GM15510 (cell line): ENCODE results near the gene NAV3.

Source experiments
- POLR2A ChIP-seq: IDR thresholded peaks from 3 replicates; pipeline ENCODE4 v1.6.1; 2011; ENCODE audit warnings: borderline replicate concordance; ENCODE audit not compliant: insufficient read length; ENCODE audit errors: extremely low read depth

The NAV3 gene

DNA sequence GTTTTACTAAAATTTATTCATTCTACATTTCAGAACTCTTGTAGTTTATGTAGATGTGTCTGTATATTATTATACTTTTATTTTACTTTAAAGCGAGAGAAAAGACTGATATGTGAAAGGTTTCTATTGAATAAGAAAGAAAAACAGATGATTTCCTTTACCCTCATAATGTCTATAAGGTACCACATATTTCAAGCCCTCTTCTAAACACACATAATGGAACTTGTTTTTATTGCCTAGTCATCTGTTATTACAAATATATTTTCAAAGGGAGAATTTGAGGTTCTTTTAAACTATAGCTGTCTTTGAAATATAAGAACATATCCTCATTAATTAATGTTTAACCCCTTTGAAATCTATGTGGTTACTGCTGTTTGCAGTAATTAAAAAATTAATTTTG lies 34.5 kb downstream of the NAV3 start:
- TF ChIP-seq POLR2A: no peak

GRCh38 chr12:77878901-77879300 lies 48.2 kb downstream of the NAV3 start:
- no peak for TF ChIP-seq POLR2A

DNA sequence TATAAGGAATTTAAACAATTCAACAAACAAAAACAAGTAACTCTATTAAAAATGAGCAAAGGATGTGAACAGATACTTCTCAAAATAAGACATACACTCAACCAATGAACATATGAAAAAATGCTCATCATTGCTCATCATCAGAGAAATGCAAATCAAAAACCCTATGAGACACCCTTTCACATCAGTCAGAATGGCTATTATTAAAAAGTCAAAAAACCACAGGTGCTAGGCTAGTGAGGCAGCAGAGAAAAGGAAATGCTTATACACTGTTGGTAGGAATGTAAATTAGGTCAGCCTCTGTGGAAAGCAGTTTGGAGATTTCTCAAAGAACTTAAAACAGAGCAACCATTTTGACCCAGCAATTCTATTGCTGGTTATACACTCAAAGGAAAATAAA lies 52.0 kb downstream of the NAV3 start:
- no peak for TF ChIP-seq POLR2A

- no peak for TF ChIP-seq POLR2A
Measured at GRCh38 chr12:77888611-77889010, 57.9 kb downstream of the NAV3 start.

GRCh38 chr12:77891518-77892147 lies 60.9 kb downstream of the NAV3 start:
- no peak for TF ChIP-seq POLR2A

DNA sequence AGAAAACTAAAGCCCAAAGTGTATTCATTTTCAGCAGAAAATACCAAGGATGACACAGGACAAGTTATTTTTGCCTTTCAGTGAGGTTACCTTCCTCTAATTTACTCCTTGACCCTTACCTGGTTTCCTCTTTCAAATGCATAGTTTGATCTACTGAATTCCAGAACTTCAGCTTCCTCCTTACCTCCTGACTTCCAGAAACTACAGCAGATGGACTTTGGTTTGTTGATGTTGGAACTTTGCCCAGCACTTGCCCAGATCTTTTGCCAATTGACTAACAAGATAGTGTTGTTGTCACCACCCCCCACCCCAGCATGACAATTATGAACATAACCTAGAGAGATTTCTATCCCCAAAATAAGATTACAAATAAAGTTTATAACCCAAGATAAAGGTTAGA lies 63.2 kb downstream of the NAV3 start:
- no peak for TF ChIP-seq POLR2A

GRCh38 chr12:77894556-77894955 lies 63.9 kb downstream of the NAV3 start:
- no peak for TF ChIP-seq POLR2A

GRCh38 chr12:77895699-77896098 lies 65.0 kb downstream of the NAV3 start:
- no peak for TF ChIP-seq POLR2A

GRCh38 chr12:77907936-77908335 lies 77.2 kb downstream of the NAV3 start:
- TF ChIP-seq POLR2A: no peak

DNA sequence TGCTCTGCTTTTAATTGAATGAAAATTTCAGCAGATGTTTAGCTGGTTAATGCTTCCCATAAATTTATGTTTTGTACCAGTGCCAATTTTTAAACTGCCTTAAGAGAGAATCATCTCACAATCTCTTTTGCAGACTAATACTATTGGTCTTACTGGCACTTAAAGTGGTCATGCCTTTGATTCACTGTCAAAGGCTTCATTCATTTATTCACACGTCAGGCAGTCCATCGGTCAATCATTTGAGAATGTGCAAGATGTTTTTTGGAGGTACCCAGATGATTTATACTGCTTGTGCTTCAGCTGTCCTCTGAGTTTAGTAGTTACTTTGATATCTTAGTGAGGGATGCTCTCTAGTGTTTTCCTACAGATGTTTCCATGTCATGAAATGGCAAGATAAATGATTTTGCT lies 83.4 kb downstream of the NAV3 start:
- TF ChIP-seq POLR2A: no peak

- TF ChIP-seq POLR2A: no peak
Measured at GRCh38 chr12:77915071-77915600, 84.4 kb downstream of the NAV3 start.

DNA sequence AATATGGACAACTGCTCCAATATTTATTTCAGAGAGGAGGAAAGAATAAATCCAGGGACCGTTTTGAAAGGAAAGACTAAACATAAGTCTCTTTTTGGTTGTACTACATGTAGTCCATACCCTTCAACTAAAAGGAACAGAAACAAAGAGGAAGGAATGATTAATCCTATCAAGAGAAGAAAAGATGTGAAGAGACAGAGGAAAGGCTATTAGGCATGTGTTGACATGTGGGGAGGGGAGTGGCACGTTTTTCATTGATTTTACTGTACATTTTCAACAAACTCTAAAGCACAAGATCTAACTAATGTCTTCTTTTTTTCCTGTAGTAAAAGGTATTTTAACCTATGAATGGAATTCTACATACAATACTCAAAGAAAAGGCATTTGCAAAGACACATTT lies 85.6 kb downstream of the NAV3 start:
- no peak for TF ChIP-seq POLR2A

GRCh38 chr12:77918046-77918445 lies 87.4 kb downstream of the NAV3 start:
- no peak for TF ChIP-seq POLR2A

GRCh38 chr12:77919450-77919849 lies 88.8 kb downstream of the NAV3 start:
- no peak for TF ChIP-seq POLR2A

GRCh38 chr12:77923882-77924281 lies 93.2 kb downstream of the NAV3 start:
- TF ChIP-seq POLR2A: no peak

DNA sequence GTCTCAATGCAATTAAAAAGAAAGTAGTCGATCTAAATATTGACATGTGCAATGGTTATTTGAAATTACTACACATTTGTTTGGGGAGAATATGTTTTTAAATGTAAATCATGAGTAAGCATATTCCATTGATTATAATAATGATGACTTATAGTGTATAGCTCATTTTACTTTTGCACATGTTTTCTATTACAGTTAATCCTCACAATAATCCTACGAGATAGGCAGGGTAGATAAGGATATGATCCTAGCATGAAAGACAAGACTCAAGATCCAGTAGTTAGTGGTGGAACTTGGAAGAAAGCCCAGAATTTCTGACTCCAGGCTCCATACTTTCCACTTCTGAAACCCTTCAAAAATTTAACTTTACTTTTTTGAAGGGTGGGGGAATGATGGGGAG lies 94.0 kb downstream of the NAV3 start:
- TF ChIP-seq POLR2A: no peak
